LNCaP clone FGC (cell line): ENCODE measurements around the gene MYO18B.

Source experiments
- DNase-seq: peaks from one replicate; pipeline ENCODE4 v3.0.0-alpha.2; 2011; ENCODE audit warnings: low read depth
- H3K4me3 ChIP-seq: 2 replicates; pipeline ENCODE4 v1.5.1; 2011; ENCODE audit warnings: mild to moderate bottlenecking, low read depth, low read length, control low read depth
- CTCF ChIP-seq: IDR thresholded peaks from 2 replicates; pipeline ENCODE4 v1.5.1; 2012; ENCODE audit warnings: mild to moderate bottlenecking; ENCODE audit not compliant: control insufficient read depth, insufficient read depth; ENCODE audit errors: extremely low read depth

The MYO18B gene

GRCh38 chr22:25726241-25726640 is 15.7 kb upstream of the MYO18B start:
- no peak for DNase-seq
- no peak overlapping the region for H3K4me3 ChIP-seq
- no peak for TF ChIP-seq CTCF

- DNase-seq: no peak
- TF ChIP-seq CTCF: no peak
- no peak overlapping the region for H3K4me3 ChIP-seq
These were observed 13.9 kb upstream of the MYO18B start for GRCh38 chr22:25728071-25728470.

- DNase-seq: peak; percentile 71
- TF ChIP-seq CTCF: no peak
These were observed 12.7 kb upstream of the MYO18B start for GRCh38 chr22:25729016-25729995.

GRCh38 chr22:25735650-25736049 is 6.3 kb upstream of the MYO18B start:
- no peak for TF ChIP-seq CTCF
- no peak overlapping the region for H3K4me3 ChIP-seq
- no peak for DNase-seq

More at GRCh38 chr22:25729016-25729995, 12.7 kb upstream of the MYO18B start:
- H3K4me3 ChIP-seq: peak overlapping the region; percentile 40

- no peak overlapping the region for H3K4me3 ChIP-seq
- no peak for TF ChIP-seq CTCF
- no peak for DNase-seq
These were observed 5.5 kb upstream of the MYO18B start for GRCh38 chr22:25736378-25737011.

- DNase-seq: no peak
These were observed 2.2 kb upstream of the MYO18B start for GRCh38 chr22:25739659-25740344.

More at GRCh38 chr22:25739659-25740344, 2.2 kb upstream of the MYO18B start:
- no peak for TF ChIP-seq CTCF
- no peak overlapping the region for H3K4me3 ChIP-seq
